NCI-H2081 treated with DMSO at 0.1 percent for 48 hours (cell line): ENCODE data around the gene ST7L.
A peak's percentile ranks its signal among the peaks of the same experiment; 100 is the strongest.
"Not testable (repeated sequence)": the region's sequence is repeated elsewhere in the genome, so short reads cannot be mapped to it uniquely, and the experiment has no call there.

Experiments
- DNase-seq: peaks from one replicate; lab custom pipeline; 2025; lab: John Stamatoyannopoulos, UW

Gene ST7L, protein sequence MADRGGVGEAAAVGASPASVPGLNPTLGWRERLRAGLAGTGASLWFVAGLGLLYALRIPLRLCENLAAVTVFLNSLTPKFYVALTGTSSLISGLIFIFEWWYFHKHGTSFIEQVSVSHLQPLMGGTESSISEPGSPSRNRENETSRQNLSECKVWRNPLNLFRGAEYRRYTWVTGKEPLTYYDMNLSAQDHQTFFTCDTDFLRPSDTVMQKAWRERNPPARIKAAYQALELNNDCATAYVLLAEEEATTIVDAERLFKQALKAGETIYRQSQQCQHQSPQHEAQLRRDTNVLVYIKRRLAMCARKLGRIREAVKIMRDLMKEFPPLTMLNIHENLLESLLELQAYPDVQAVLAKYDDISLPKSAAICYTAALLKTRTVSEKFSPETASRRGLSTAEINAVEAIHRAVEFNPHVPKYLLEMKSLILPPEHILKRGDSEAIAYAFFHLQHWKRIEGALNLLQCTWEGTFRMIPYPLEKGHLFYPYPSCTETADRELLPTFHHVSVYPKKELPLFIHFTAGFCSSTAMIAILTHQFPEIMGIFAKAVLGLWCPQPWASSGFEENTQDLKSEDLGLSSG

DNA sequence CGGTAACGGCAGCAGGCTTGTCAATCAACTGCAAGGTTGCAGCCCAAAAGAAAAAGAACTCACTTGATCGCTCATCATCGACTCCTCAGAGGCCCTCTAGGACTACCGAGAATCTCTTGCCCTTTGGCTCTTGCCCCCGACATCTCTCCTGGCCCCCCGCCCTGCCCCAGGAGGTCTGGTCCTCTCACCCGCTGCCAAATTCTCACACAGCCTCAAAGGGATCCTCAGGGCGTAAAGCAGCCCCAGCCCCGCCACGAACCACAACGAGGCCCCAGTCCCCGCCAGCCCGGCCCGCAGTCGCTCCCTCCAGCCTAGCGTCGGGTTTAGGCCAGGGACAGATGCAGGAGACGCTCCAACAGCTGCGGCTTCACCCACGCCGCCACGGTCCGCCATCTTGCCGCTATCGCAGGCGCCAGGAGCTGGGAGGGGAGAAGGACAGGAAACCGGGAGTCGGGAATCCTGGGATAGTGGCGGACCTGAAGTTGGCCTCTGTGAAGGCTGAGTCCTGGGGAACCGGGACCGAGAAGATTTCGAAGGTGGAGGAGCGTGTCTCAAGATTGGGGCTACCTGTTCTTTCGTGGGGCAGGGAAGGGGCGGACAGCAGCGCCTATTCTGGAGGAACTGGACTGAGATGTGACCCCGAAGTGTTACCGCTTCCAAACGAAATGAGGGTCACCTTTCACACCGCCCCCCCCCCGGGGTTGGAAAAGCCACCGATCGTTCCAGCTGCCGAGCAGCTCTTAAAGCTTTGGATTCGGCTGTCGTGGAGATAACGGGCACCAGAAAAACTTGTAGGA is at the start of gene ST7L:
TSS of gene ST7L (minus strand) at position 421 of the 797 bp plus-strand sequence. CDS start at position 393, 28 bp downstream.
- DNase-seq: no peak

- no peak for DNase-seq
Observed at GRCh38 chr1:112666946-112667345, 48.0 kb upstream of the ST7L start.

DNA sequence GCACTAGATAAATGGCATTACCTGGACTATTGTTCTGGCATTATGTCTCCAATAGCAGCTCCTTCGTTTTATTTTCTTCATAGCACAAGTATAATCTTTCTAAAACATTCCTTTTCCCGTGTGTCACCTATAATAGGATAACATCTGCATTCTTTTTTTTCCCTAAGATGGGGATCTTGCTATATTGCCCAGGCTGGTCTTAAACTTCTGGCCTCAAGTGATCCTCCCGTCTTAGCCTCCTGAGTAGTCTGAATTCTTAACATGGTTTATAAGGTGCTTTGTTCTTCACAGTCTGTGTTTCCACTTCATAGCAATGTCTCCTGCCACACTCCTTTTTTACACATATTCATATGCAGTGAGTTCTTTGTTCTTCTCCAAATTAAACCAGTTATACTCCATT is 46.9 kb upstream of the ST7L start:
- no peak for DNase-seq

GRCh38 chr1:112651205-112651604 is 32.3 kb upstream of the ST7L start:
- DNase-seq: no peak

DNA sequence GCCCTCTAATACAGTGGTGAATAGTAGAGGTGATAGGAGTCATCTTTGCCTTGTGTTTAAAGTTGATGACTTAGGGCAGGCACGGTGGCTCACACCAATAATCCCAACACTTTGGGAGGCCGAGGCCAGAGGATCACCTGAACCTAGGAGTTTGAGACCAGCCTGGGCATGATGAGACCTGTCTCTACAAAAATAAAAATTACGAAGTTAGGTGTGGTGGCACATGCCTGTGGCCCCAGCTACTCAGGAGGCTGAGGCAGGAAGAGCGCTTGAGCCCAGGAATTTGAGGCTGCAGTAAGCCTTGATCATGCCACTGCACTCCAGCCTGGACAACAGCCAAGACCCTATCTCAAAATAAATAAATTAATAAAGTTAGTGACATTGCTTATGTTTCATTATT is 27.3 kb upstream of the ST7L start:
- DNase-seq: no peak

DNA sequence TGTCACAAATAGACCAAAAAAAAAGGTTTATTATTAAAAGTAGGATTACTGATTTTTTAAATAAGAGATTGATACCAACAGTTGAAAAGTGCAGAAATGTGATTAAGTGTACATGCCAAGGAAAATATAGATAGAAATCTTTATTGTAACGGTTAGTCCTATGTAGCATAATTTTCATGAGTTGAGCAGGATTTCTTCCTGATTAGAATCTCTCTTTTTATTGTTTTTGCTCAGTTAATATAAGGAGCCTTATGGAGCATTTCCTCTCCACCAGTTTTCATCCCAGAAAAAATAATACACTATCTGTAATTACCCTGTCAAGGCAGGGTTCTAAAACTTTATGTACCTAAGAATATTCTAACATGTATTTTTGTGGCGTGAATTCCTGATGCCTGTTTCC is 24.1 kb upstream of the ST7L start:
- DNase-seq: no peak

DNA sequence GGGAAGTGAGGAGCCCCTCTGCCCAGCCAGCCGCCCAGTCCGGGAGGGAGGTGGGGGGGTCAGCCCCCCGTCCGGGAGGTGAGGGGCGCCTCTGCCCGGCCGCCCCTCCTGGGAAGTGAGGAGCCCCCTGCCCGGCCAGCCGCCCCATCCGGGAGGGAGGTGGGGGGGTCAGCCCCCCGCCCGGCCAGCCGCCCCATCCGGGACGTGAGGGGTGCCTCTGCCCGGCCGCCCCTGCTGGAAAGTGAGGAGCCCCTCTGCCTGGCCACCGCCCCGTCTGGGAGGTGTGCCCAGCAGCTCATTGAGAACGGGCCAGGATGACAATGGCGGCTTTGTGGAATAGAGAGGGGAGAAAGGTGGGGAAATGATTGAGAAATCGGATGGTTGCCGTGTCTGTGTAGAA is 21.5 kb upstream of the ST7L start:
- not testable (repeated sequence) for DNase-seq

DNA sequence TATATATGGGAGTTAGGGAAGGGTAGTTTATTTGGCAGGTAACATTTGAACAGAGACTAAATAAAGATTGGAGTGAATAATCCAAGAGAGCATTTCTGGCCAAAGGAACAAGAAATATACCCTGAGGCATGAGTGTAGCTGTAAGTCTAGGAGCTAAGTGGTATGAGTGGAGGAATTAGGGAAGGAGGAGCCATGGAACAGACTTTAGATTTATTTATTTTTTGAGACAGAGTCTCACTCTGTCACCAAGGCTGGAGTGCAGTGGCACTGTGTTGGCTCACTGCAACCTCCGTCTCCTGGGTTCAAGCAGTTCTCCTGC is 19.1 kb upstream of the ST7L start:
- DNase-seq: no peak

GRCh38 chr1:112637254-112638109 is 18.5 kb upstream of the ST7L start:
- no peak for DNase-seq

GRCh38 chr1:112636597-112637253 is 17.8 kb upstream of the ST7L start:
- no peak for DNase-seq

DNA sequence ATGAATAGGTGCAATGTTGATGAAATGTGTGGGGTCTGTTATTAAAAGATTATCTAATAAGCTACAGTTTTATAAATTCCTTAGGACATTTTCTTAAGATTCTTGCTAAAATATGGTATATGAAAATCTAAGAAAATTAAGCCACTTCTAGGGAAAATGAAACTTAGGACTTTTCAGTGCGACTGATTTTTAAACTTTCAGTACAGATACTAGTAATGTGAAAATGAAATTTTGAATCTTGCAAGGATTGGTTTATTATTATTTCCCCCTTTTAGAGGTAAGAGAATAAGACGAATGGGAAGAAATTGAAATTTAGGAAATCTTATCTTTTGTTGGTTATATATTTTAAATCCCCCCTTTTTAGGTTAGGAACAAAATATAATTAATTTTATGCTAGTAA is 17.1 kb upstream of the ST7L start:
- DNase-seq: no peak

- no peak for DNase-seq
Observed at GRCh38 chr1:112634367-112634766, 15.4 kb upstream of the ST7L start.

- no peak for DNase-seq
Observed at GRCh38 chr1:112633628-112634027, 14.7 kb upstream of the ST7L start.

DNA sequence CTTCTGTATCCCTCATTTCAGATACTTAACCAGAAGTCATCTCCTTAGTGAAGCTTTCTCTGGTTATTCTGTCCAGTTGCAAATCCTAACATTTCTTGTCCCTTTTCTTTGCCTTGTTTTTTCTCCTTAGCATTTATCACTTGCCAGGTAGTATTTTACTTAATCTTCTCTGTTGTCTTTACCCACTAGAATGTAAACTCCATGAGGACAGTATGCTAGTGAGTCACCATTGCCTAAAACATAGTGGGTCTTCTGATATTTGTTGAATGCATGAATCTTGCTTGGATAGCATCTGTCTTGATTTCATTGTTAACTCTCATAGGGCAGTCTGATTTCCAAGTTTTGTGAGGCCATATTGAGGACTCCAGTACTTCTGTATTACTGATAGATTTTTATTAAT is 10.3 kb upstream of the ST7L start:
- no peak for DNase-seq

- DNase-seq: no peak
Observed at GRCh38 chr1:112628516-112628915, 9.6 kb upstream of the ST7L start.

DNA sequence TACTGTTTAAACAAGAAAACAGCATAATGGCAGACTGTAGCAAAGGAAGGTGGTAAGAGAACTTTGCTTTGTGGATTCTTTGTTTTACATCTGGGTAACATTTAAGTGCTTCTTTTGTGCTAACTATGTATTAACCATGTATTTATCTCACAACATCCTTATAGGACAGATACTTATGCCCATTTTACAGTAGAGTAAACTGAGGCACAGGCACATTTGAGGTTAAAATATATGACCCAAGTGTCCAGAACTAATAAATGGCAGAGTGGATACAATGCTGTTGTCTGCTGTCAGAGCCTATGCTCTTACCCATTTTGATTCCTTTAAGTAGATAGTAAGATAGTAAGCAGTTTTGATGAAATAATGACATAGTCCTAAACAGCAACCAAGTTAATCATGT is 7.9 kb upstream of the ST7L start:
- DNase-seq: no peak

DNA sequence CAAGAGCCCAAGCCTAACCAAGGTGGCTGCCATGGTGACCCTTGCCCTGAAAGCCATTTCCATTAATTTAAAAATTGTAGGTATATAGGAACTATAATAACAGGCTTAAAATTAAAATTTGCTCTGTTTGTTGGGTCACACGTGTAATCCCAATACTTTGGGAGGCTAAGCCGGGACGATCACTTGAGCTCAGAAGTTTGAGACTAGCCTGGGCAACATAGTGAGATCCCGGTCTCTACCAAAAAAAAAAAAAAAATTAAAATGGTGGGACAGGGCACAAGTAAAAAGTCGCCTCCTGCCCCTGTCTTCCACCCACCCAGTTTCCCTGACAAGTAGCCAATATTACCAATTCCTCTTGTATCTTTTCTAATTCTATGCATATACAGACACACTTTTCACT is 7.3 kb upstream of the ST7L start:
- DNase-seq: no peak

- DNase-seq: no peak
Observed at GRCh38 chr1:112625696-112626095, 6.8 kb upstream of the ST7L start.

GRCh38 chr1:112624493-112624892 is 5.6 kb upstream of the ST7L start:
- DNase-seq: not testable (repeated sequence)

GRCh38 chr1:112620377-112620695 is 1.4 kb upstream of the ST7L start:
- DNase-seq: no peak

GRCh38 chr1:112619518-112620376 is 806 bp upstream of the ST7L start, which contains the start of gene CAPZA1:
Gene CAPZA1 (plus strand): TSS chr1:112619832. CDS start chr1:112619845, 13 bp downstream.
- DNase-seq: peak; percentile 64
